ENCODE results near the gene UBC. TPM values are rescaled to one million over a fixed set of nuclear protein-coding genes. Genes with fewer than 3 reads are reported as not detected.

Gene UBC
- total RNA-seq, 1 experiment from 2014 or later = 880 TPM

GRCh38 chr12:124861898-124862676, 52.4 kb downstream of the UBC start:
- H3K9me3 ChIP-seq = no peaks in the 10 kb centered on the region
- H3K4me1 ChIP-seq = peaks cover 12% of the 10 kb centered on the region
- no peaks in the 10 kb centered on the region for H3K27me3 ChIP-seq (replicated peaks; ENCODE audit: control insufficient read depth, insufficient read depth, low read length)
- no peak for TF ChIP-seq CTCF (IDR thresholded peaks at IDR 0.05; ENCODE audit: insufficient read depth in 1 of 2, low read depth in 1 of 2, low read length in 1 of 2, severe bottlenecking in 1 of 2, unreplicated experiment in 1 of 2)
- Mint-ChIP-seq H3K4me1 (ENCODE audit: low read depth, unreplicated experiment) (peaks cover 30% of the 10 kb centered on the region), H3K9me3 (ENCODE audit: unreplicated experiment) (no peaks in the 10 kb centered on the region), H3K36me3 (ENCODE audit: insufficient read depth, unreplicated experiment) (peaks cover 27% of the 10 kb centered on the region), H3K27me3 (ENCODE audit: insufficient read depth, unreplicated experiment) (no peaks in the 10 kb centered on the region), H3K4me3 (ENCODE audit: unreplicated experiment) (peak overlapping the region; percentile 95), H3K27ac (ENCODE audit: unreplicated experiment) (peak overlapping the region; percentile 72)
- peak overlapping the region; percentile 94 for H3K4me3 ChIP-seq (ENCODE audit: low read depth, low read length)
- intact Hi-C loops (cut with micrococcal nuclease; ENCODE audit: unreplicated experiment) = loop anchor here (2.0 kb wide), 1 partner anchor 23 kb away; no protein-coding TSS in a partner anchor
- ChIA-PET CTCF (interaction anchor here (0.6 to 1.3 kb wide), 4 partner anchors 38 to 1845 kb away, joined by 3 to 9 read pairs (median 5); no protein-coding TSS in a partner anchor), POLR2A (interaction anchor here (0.6 to 1.3 kb wide), 4 partner anchors 23 to 43 kb away, joined by 3 to 5 read pairs (median 4); no protein-coding TSS in a partner anchor)
- DNase-seq = no peak
- TSS peak; percentile 36 for BruUV-seq (replicated peaks)
- H3K36me3 ChIP-seq (ENCODE audit: control insufficient read depth, insufficient read depth, low read length) = peaks cover 2% of the 10 kb centered on the region; the same call in 1 of the 2 replicates

Small RNA genes within 50 kb of the gene (microRNA-seq; reads per million reads assigned to microRNA genes)
- gene MIR5188 = 0.56 reads per million

Other genes starting within 250 kb of the UBC start
- gene SCARB1, start 50.8 kb downstream of the UBC start, total RNA-seq (2022) = 104 and 106 TPM in 2 replicates
- 34.9 and 35.9 TPM in 2 replicates for gene DHX37, start 74.5 kb upstream of the UBC start, total RNA-seq (2022)
- gene BRI3BP, start 79.0 kb upstream of the UBC start, total RNA-seq (2022) = 19.6 and 20.6 TPM in 2 replicates
- 31.3 and 31.8 TPM in 2 replicates for gene AACS, start 150.8 kb upstream of the UBC start, total RNA-seq (2022)

Data from Caco-2 (cell line).